Measurements from ENCODE around the gene TTC27. TPM values are rescaled to one million over a fixed set of nuclear protein-coding genes. Genes with fewer than 3 reads are reported as not detected.

TTC27 gene
- total RNA-seq, 4 donors from 2014 or later = 12.6 to 25.4 (median 16.9) TPM

DNA sequence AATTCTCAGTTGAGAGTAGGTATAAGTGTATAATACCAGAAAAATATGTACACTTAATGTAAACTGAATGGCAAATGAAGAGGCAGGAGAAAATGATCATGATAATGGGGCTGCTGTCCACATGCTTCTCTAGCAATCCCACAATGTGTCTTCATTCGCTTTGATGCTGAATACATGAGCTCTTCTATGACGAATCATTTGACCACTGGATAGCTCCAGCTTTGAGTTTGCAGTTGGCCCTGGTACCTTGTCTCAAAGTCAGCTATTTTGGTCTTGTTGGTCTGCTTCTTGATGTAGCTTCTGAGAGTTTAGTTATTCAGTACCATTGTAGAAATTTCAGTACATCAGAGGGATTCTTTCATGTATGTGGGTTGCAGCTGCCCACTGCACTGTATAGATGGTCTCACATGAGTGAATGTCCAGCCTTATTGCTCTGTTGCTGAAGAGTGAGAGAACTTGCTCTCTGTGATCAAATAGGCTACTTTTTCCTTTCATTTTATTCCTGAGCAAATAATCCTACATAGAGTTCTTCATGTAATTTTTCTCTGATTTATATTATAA lies 105.1 kb downstream of the TTC27 start:
- H3K36me3 ChIP-seq = no peaks in the 10 kb centered on the region
- no peak overlapping the region for H3K27ac ChIP-seq
- DNase-seq = no peak
- no peaks in the 10 kb centered on the region for H3K9me3 ChIP-seq
- no peak overlapping the region for H3K4me3 ChIP-seq (replicated peaks in 1 of 3)
- H3K27me3 ChIP-seq = no peaks in the 10 kb centered on the region
- no peaks in the 10 kb centered on the region for H3K4me1 ChIP-seq
- intact Hi-C loops (cut with DNase I) = no loop called here
- no peak for TF ChIP-seq POLR2A (IDR thresholded peaks at IDR 0.05)
- TF ChIP-seq, protein P1, sequence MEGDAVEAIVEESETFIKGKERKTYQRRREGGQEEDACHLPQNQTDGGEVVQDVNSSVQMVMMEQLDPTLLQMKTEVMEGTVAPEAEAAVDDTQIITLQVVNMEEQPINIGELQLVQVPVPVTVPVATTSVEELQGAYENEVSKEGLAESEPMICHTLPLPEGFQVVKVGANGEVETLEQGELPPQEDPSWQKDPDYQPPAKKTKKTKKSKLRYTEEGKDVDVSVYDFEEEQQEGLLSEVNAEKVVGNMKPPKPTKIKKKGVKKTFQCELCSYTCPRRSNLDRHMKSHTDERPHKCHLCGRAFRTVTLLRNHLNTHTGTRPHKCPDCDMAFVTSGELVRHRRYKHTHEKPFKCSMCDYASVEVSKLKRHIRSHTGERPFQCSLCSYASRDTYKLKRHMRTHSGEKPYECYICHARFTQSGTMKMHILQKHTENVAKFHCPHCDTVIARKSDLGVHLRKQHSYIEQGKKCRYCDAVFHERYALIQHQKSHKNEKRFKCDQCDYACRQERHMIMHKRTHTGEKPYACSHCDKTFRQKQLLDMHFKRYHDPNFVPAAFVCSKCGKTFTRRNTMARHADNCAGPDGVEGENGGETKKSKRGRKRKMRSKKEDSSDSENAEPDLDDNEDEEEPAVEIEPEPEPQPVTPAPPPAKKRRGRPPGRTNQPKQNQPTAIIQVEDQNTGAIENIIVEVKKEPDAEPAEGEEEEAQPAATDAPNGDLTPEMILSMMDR (IDR thresholded peaks at IDR 0.05) = no peak
- WGBS, 2 donors = 95 to 100% methylated on average over 2 of the region's 2 CpGs

DNA sequence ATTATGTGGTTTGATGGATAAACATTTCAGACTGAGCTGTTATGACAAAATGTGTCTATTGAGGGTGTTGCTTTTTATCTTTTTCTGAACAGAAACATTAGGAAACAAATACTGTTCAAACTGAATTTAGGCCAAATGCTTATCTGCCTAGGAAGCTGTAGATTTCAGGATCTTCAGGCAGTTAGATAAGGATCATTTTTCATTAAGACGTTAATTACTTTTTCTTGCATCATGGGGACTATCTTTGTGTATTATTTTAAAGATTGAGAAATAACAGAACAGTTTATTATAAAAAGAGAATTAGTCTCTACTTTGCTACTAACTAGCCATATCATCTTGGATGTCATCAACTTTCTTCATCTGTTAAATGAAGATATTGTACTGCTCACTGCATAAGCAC lies 107.5 kb downstream of the TTC27 start:
- DNase-seq = no peak
- Histone ChIP-seq H3K27ac (no peak overlapping the region), H3K4me1 (no peaks in the 10 kb centered on the region), H3K9me3 (no peaks in the 10 kb centered on the region), H3K4me3 (replicated peaks in 1 of 3) (no peak overlapping the region), H3K27me3 (no peaks in the 10 kb centered on the region), H3K36me3 (no peaks in the 10 kb centered on the region)
- no peak for TF ChIP-seq POLR2A (IDR thresholded peaks at IDR 0.05)
- TF ChIP-seq, protein P1 (IDR thresholded peaks at IDR 0.05) = no peak
- 74 to 81% methylated on average over 1 of the region's 1 CpG for WGBS, 2 donors
- intact Hi-C loops (cut with DNase I) = no loop called here

DNA sequence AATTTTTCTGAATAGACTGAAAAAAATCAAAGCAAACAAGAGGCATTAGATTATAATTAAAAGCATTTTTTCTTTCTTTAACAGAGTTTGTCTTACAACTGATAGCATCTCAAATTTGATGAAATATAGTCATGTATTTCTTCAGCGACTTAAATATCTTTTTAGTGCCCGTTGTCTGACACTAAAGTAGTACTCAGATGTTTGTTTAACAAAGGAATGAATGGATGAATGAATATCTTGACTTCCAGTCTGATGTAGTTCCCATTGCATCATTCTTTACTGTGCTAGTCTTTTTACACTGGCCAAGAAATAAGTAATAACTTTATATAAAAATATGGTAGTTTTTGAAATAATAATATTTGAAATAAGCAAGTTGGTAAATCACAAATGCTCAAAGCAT lies 111.1 kb downstream of the TTC27 start:
- no peak overlapping the region for H3K27ac ChIP-seq
- H3K27me3 ChIP-seq = no peaks in the 10 kb centered on the region
- TF ChIP-seq, protein P1 (IDR thresholded peaks at IDR 0.05) = no peak
- no peak for TF ChIP-seq POLR2A (IDR thresholded peaks at IDR 0.05)
- no peaks in the 10 kb centered on the region for H3K9me3 ChIP-seq
- H3K4me1 ChIP-seq = peaks cover 3 to 5% of the 10 kb centered on the region in 2 donors
- H3K4me3 ChIP-seq (replicated peaks in 1 of 3) = no peak overlapping the region
- WGBS, 2 donors = 76 to 78% methylated on average over 2 of the region's 2 CpGs
- H3K36me3 ChIP-seq = no peaks in the 10 kb centered on the region
- DNase-seq = no peak
- intact Hi-C loops (cut with DNase I) = no loop called here

DNA sequence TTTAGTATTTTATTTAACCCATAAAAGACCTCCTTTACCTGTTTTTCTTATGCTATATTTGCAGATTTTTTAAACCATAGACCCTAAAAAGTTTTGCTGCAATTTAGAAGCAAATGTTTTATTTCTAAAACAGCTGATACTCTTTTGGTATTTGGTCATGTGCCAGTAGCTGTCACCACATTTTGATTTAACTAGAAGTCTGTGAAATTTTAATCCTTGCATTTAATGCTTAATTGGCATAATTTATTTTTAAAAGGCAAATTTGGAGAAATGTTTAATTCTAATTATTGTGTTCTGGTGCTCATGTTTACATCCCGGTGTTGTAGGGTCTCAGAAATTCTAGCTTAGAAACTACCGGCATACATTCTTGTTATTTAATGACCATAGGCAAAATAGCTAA lies 111.8 kb downstream of the TTC27 start:
- Histone ChIP-seq H3K36me3 (no peaks in the 10 kb centered on the region), H3K27me3 (no peaks in the 10 kb centered on the region), H3K4me3 (replicated peaks in 1 of 3) (no peak overlapping the region), H3K9me3 (no peaks in the 10 kb centered on the region), H3K4me1 (peaks cover 3 to 5% of the 10 kb centered on the region in 2 donors), H3K27ac (no peak overlapping the region)
- 98% methylated on average over 2 of the region's 2 CpGs for WGBS, 2 donors
- no peak for DNase-seq
- intact Hi-C loops (cut with DNase I) = no loop called here
- TF ChIP-seq POLR2A (IDR thresholded peaks at IDR 0.05) = no peak
- TF ChIP-seq, protein P1 (IDR thresholded peaks at IDR 0.05) = no peak

DNA sequence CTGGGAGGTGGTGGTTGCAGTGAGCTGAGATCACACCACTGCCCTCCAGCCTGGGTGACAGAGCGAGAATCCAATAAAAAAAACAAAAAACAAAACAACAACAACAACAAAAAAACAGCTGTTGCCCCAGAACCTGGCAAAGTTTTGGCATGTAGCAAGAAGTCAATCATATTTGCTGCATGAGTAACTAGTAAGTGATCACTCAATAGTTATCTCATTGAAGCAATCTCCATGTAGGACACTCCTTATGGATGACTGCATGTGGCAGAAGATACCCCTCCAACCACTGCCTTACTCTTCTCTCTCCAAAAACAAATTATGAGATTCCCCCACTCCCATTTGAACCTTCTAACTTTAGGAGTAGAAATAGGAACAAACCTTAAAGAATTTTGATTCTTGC lies 113.7 kb downstream of the TTC27 start:
- no peak overlapping the region for H3K27ac ChIP-seq
- H3K4me1 ChIP-seq = peaks cover 3 to 5% of the 10 kb centered on the region in 2 donors
- 97 to 100% methylated on average over 1 of the region's 1 CpG for WGBS, 2 donors
- H3K9me3 ChIP-seq = no peaks in the 10 kb centered on the region
- H3K36me3 ChIP-seq = no peaks in the 10 kb centered on the region
- no peak for TF ChIP-seq POLR2A (IDR thresholded peaks at IDR 0.05)
- TF ChIP-seq, protein P1 (IDR thresholded peaks at IDR 0.05) = no peak
- no peaks in the 10 kb centered on the region for H3K27me3 ChIP-seq
- intact Hi-C loops (cut with DNase I) = no loop called here
- DNase-seq = no peak
- H3K4me3 ChIP-seq (replicated peaks in 1 of 3) = no peak overlapping the region
